ENCODE data around the gene INPP5D. TPM values are rescaled to one million over a fixed set of nuclear protein-coding genes. Genes with fewer than 3 reads are reported as not detected.

INPP5D gene
- polyA plus RNA-seq, 2 of the 4 experiments (the other 2 are of a cell fraction): 0.26 to 0.53 TPM

GRCh38 chr2:233251306-233252116 is 191.4 kb downstream of the INPP5D start, which contains the start of gene ATG16L1:
Gene ATG16L1, plus strand, starts transcription at chr2:233251673. Its CDS starts 155 bp downstream, at chr2:233251828.
- peak within 1 kb of the TSS; percentile 91 to 99 for H3K27ac ChIP-seq
- TF ChIP-seq CTCF (IDR thresholded peaks at IDR 0.05) (peak; percentile 98), HDAC2 (IDR thresholded peaks at IDR 0.05) (peak; percentile 99), PHF8 (IDR thresholded peaks at IDR 0.05; ENCODE audit: borderline replicate concordance, low read depth) (peak; percentile 83), TFCP2L1 (CRISPR knock-in tag; IDR thresholded peaks at IDR 0.05) (0 out of 2 replicates have a peak, but pooled peaks have one; percentile 36), BHLHE40 (IDR thresholded peaks at IDR 0.05; ENCODE audit: low read depth, low read length) (0 out of 2 replicates have a peak, but pooled peaks have one; percentile 26), MYC (IDR thresholded peaks at IDR 0.05; ENCODE audit: borderline replicate concordance, low read length) (peak; percentile 21; the same call in 1 of the 2 replicates), MAX (IDR thresholded peaks at IDR 0.05) (peak; percentile 88), HOXB13 (CRISPR knock-in tag; IDR thresholded peaks at IDR 0.05; ENCODE audit: low read depth) (no peak), BCL3 (IDR thresholded peaks at IDR 0.05) (peak; percentile 85; the same call in 1 of the 3 replicates), MAZ (IDR thresholded peaks at IDR 0.05; ENCODE audit: borderline replicate concordance, low read depth, low read length) (0 out of 2 replicates have a peak, but pooled peaks have one; percentile 73), E2F6 (IDR thresholded peaks at IDR 0.05; ENCODE audit: borderline replicate concordance, low read depth) (peak; percentile 80), RAD21 (conservative IDR thresholded peaks at IDR 0.05 in 1 of 2, IDR thresholded peaks at IDR 0.05 in 1 of 2) (peak; percentile 97 to 100), KDM1A (IDR thresholded peaks at IDR 0.05; ENCODE audit: low read depth) (peak; percentile 99; the same call in 1 of the 2 replicates), JUN (IDR thresholded peaks at IDR 0.05) (peak; percentile 82 to 83; a peak in 3 of 5 replicates), POLR2AphosphoS2 (conservative IDR thresholded peaks at IDR 0.05; ENCODE audit: low read length) (no peak), RARB (CRISPR knock-in tag; IDR thresholded peaks at IDR 0.05) (no peak), KDM5A (IDR thresholded peaks at IDR 0.05) (peak; percentile 44), FOSL2 (IDR thresholded peaks at IDR 0.05) (no peak), FOSL2 (CRISPR knock-in tag; IDR thresholded peaks at IDR 0.05) (peak; percentile 48; the same call in 1 of the 2 replicates), USF2 (IDR thresholded peaks at IDR 0.05) (no peak), ELK1 (IDR thresholded peaks at IDR 0.05; ENCODE audit: low read depth, low read length) (no peak), REST (IDR thresholded peaks at IDR 0.05) (no peak), POLR2A (IDR thresholded peaks at IDR 0.05; ENCODE audit: low read length) (peak; percentile 91), ZNF302 (CRISPR knock-in tag; IDR thresholded peaks at IDR 0.05) (no peak), RCOR1 (IDR thresholded peaks at IDR 0.05; ENCODE audit: low read depth, low read length) (peak; percentile 89), EHF (CRISPR knock-in tag; IDR thresholded peaks at IDR 0.05) (no peak), SMC3 (IDR thresholded peaks at IDR 0.05) (peak; percentile 98)
- ATAC-seq: peak; percentile 95 to 97
- peak; percentile 96 to 98 for DNase-seq (ENCODE audit: low read depth in 1 of 2, low spot score in 1 of 2)
- POLR2A ChIA-PET: interaction anchor here (0.6 to 1.2 kb wide), 6 partner anchors 9 to 395 kb away, joined by 3 to 5 read pairs (median 4); no protein-coding TSS in a partner anchor
- CTCF ChIA-PET: interaction anchor here (0.6 to 5.8 kb wide), 42 partner anchors 11 to 649 kb away, joined by 3 to 49 read pairs (median 4); partner anchors contain the start of gene DGKD
- peaks cover 56% of the 10 kb centered on the region for H3K4me1 ChIP-seq
- peak within 1 kb of the TSS; percentile 85 for H3K4me2 ChIP-seq
- H3K9me3 ChIP-seq: no peaks in the 10 kb centered on the region
- peak within 1 kb of the TSS; percentile 95 for H3K4me3 ChIP-seq
- FAIRE-seq: no peak
- WGBS (ENCODE audit: missing lambda C conversion rate): under 1% methylated on average over 33 of the region's 75 CpGs

Data from A549 (cell line).